SK-N-SH treated with all-trans-retinoic acid at 6 μM for 48 hours (cell line): ENCODE measurements around the gene CYFIP1.

Source experiments
- ATAC-seq: fragments of 200-7000 bp; cut with Tn5 transposase; 3 replicates; pipeline ENCODE4 v1.9.1; 2020; ENCODE audit warnings: mild to moderate bottlenecking, moderate library complexity
- ARNTL ChIP-seq: fragments of 450-650 bp; formaldehyde crosslinking; IDR thresholded peaks from 2 replicates; pipeline ENCODE4 v1.5.0; 2020; ENCODE audit warnings: low read depth, mild to moderate bottlenecking, moderate library complexity, borderline replicate concordance
- BACH2 ChIP-seq: fragments of 250-450 bp; sonication (Bioruptor Pico); IDR thresholded peaks from 2 replicates; pipeline ENCODE4 v1.9.0; 2021; ENCODE audit warnings: mild to moderate bottlenecking, borderline replicate concordance
- CSDC2 ChIP-seq: fragments of 250-450 bp; sonication (Bioruptor Pico); IDR thresholded peaks from 2 replicates; pipeline ENCODE4 v1.5.0; 2020; ENCODE audit warnings: mild to moderate bottlenecking, moderate library complexity
- ESRRG ChIP-seq: fragments of 250-450 bp; sonication (Bioruptor Pico); IDR thresholded peaks from 2 replicates; pipeline ENCODE4 v1.6.1; 2021; ENCODE audit warnings: mild to moderate bottlenecking
- GLIS3 ChIP-seq: fragments of 250-450 bp; sonication (Bioruptor Pico); IDR thresholded peaks from 2 replicates; pipeline ENCODE4 v1.5.0; 2020; ENCODE audit warnings: mild to moderate bottlenecking, moderate library complexity
- ISL1 ChIP-seq: fragments of 250-450 bp; sonication (Bioruptor Pico); IDR thresholded peaks from 2 replicates; pipeline ENCODE4 v2.1.2; 2022; ENCODE audit warnings: mild to moderate bottlenecking, moderate library complexity
- PPARA ChIP-seq: fragments of 250-450 bp; sonication (Bioruptor Pico); IDR thresholded peaks from 2 replicates; pipeline ENCODE4 v1.5.0; 2020; ENCODE audit warnings: mild to moderate bottlenecking, borderline replicate concordance
- RARB ChIP-seq: fragments of 250-450 bp; sonication (Bioruptor Pico); IDR thresholded peaks from 2 replicates; pipeline ENCODE4 v1.8.0; 2021; ENCODE audit warnings: mild to moderate bottlenecking, moderate library complexity
- SNAI2 ChIP-seq: fragments of 250-450 bp; sonication (Bioruptor Pico); IDR thresholded peaks from 2 replicates; pipeline ENCODE4 v1.5.0; 2020; ENCODE audit warnings: mild to moderate bottlenecking, moderate library complexity
- TCF4 ChIP-seq: fragments of 250-450 bp; sonication (Bioruptor Pico); IDR thresholded peaks from 2 replicates; pipeline ENCODE4 v1.8.0; 2021; ENCODE audit warnings: mild to moderate bottlenecking, moderate library complexity, borderline replicate concordance
- TOX ChIP-seq: fragments of 250-450 bp; sonication (Bioruptor Pico); IDR thresholded peaks from 2 replicates; pipeline ENCODE4 v1.8.0; 2021; ENCODE audit warnings: mild to moderate bottlenecking, moderate library complexity, borderline replicate concordance
- ZC3H10 ChIP-seq: fragments of 250-450 bp; sonication (Bioruptor Pico); IDR thresholded peaks from 2 replicates; pipeline ENCODE4 v1.5.1; 2021; ENCODE audit warnings: mild to moderate bottlenecking, moderate library complexity
- ZFP3 ChIP-seq: fragments of 250-450 bp; sonication (Bioruptor Pico); IDR thresholded peaks from 2 replicates; pipeline ENCODE4 v1.5.0; 2020; ENCODE audit warnings: mild to moderate bottlenecking, moderate library complexity
- ZFP30 ChIP-seq: fragments of 450-650 bp; formaldehyde crosslinking; IDR thresholded peaks from 2 replicates; pipeline ENCODE4 v1.5.0; 2022; ENCODE audit warnings: mild to moderate bottlenecking, moderate library complexity
- ZNF565 ChIP-seq: fragments of 450-650 bp; formaldehyde crosslinking; conservative IDR thresholded peaks from 2 replicates; pipeline ENCODE4 v1.5.0; 2020; ENCODE audit warnings: low read depth, mild to moderate bottlenecking, moderate library complexity
- ZNF8 ChIP-seq: fragments of 450-650 bp; formaldehyde crosslinking; IDR thresholded peaks from 2 replicates; pipeline ENCODE4 v1.5.0; 2020; ENCODE audit warnings: mild to moderate bottlenecking, moderate library complexity
- TF ChIP-seq, protein P1 (sequence below): fragments of 250-450 bp; sonication (Bioruptor Pico); IDR thresholded peaks from 2 replicates; pipeline ENCODE4 v1.8.0; 2021; ENCODE audit warnings: low read depth, mild to moderate bottlenecking, moderate library complexity, borderline replicate concordance
- TF ChIP-seq, protein P2 (sequence below): fragments of 250-450 bp; sonication (Bioruptor Pico); IDR thresholded peaks from 2 replicates; pipeline ENCODE4 v1.5.0; 2020; ENCODE audit warnings: mild to moderate bottlenecking, moderate library complexity
- TF ChIP-seq, protein P3 (sequence below): fragments of 250-450 bp; sonication (Bioruptor Pico); IDR thresholded peaks from 2 replicates; pipeline ENCODE4 v1.5.1; 2020; ENCODE audit warnings: low read depth, mild to moderate bottlenecking, moderate library complexity

The CYFIP1 gene

DNA sequence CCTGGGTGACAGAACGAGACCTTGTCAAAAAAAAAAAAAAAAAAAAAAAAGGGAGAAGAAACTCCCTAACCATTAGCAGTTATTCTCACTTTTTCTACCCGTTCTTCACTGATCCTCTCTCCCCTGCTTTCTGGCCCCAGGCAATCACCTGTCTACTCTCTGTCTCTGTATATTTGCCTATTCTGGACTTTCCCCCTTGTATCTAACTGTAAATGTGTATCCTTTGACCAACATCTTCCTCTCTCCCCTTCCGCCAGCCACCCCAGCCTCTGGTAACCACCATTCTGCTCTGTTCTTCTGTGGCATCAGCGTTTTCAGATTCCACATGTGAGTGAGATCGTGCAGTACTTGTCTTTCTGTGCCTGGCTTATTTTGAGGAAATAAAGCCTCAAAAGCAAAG, 6.9 kb downstream of the CYFIP1 start:
- ATAC-seq, result no peak
- TF ChIP-seq ZFP3 (CRISPR knock-in tag), result no peak
- TF ChIP-seq ZFP30 (CRISPR knock-in tag), result no peak
- TF ChIP-seq, protein P1, sequence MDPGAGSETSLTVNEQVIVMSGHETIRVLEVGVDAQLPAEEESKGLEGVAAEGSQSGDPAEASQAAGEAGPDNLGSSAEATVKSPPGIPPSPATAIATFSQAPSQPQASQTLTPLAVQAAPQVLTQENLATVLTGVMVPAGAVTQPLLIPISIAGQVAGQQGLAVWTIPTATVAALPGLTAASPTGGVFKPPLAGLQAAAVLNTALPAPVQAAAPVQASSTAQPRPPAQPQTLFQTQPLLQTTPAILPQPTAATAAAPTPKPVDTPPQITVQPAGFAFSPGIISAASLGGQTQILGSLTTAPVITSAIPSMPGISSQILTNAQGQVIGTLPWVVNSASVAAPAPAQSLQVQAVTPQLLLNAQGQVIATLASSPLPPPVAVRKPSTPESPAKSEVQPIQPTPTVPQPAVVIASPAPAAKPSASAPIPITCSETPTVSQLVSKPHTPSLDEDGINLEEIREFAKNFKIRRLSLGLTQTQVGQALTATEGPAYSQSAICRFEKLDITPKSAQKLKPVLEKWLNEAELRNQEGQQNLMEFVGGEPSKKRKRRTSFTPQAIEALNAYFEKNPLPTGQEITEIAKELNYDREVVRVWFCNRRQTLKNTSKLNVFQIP (CRISPR knock-in tag), result no peak
- TF ChIP-seq, protein P2, sequence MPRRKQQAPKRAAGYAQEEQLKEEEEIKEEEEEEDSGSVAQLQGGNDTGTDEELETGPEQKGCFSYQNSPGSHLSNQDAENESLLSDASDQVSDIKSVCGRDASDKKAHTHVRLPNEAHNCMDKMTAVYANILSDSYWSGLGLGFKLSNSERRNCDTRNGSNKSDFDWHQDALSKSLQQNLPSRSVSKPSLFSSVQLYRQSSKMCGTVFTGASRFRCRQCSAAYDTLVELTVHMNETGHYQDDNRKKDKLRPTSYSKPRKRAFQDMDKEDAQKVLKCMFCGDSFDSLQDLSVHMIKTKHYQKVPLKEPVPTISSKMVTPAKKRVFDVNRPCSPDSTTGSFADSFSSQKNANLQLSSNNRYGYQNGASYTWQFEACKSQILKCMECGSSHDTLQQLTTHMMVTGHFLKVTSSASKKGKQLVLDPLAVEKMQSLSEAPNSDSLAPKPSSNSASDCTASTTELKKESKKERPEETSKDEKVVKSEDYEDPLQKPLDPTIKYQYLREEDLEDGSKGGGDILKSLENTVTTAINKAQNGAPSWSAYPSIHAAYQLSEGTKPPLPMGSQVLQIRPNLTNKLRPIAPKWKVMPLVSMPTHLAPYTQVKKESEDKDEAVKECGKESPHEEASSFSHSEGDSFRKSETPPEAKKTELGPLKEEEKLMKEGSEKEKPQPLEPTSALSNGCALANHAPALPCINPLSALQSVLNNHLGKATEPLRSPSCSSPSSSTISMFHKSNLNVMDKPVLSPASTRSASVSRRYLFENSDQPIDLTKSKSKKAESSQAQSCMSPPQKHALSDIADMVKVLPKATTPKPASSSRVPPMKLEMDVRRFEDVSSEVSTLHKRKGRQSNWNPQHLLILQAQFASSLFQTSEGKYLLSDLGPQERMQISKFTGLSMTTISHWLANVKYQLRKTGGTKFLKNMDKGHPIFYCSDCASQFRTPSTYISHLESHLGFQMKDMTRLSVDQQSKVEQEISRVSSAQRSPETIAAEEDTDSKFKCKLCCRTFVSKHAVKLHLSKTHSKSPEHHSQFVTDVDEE (CRISPR knock-in tag), result no peak
- TF ChIP-seq ESRRG (CRISPR knock-in tag), result no peak
- TF ChIP-seq CSDC2, result no peak
- TF ChIP-seq TCF4 (CRISPR knock-in tag), result no peak
- no peak for TF ChIP-seq ZC3H10
- no peak for TF ChIP-seq ZNF565 (CRISPR knock-in tag)
- no peak for TF ChIP-seq PPARA (CRISPR knock-in tag)
- TF ChIP-seq RARB (CRISPR knock-in tag), result no peak
- TF ChIP-seq ZNF8, result no peak
- no peak for TF ChIP-seq SNAI2
- TF ChIP-seq ISL1 (CRISPR knock-in tag), result no peak
- TF ChIP-seq, protein P3, sequence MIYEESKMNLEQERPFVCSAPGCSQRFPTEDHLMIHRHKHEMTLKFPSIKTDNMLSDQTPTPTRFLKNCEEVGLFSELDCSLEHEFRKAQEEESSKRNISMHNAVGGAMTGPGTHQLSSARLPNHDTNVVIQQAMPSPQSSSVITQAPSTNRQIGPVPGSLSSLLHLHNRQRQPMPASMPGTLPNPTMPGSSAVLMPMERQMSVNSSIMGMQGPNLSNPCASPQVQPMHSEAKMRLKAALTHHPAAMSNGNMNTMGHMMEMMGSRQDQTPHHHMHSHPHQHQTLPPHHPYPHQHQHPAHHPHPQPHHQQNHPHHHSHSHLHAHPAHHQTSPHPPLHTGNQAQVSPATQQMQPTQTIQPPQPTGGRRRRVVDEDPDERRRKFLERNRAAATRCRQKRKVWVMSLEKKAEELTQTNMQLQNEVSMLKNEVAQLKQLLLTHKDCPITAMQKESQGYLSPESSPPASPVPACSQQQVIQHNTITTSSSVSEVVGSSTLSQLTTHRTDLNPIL (CRISPR knock-in tag), result no peak
- no peak for TF ChIP-seq GLIS3 (CRISPR knock-in tag)
- TF ChIP-seq TOX (CRISPR knock-in tag), result no peak
- TF ChIP-seq, all 23 proteins: peak for 0

DNA sequence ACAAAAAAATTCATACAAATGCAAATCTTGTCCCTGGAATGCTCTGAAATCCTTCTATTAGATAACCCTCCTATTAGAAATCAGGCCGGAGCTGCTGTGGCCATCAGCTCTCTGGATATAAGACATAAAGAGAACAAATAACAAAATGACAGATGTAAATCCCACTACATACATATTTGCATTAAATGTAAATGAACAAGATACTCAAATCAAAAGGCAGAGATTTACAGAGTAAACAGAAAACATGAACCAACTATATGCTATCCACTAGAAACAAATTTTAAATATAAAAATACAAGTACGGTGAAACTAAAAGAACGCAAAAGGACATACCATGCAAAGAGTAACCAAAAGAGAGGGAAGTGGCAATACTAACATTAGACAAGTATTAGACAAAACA, 10.7 kb downstream of the CYFIP1 start:
- TF ChIP-seq CSDC2 (no peak), ISL1 (CRISPR knock-in tag) (no peak), ZFP3 (CRISPR knock-in tag) (no peak), BACH2 (no peak), TOX (CRISPR knock-in tag) (no peak), ARNTL (CRISPR knock-in tag) (no peak)
- TF ChIP-seq, protein P1 (CRISPR knock-in tag), result no peak
- TF ChIP-seq, all 23 proteins: peak for 0
- ATAC-seq, result no peak

DNA sequence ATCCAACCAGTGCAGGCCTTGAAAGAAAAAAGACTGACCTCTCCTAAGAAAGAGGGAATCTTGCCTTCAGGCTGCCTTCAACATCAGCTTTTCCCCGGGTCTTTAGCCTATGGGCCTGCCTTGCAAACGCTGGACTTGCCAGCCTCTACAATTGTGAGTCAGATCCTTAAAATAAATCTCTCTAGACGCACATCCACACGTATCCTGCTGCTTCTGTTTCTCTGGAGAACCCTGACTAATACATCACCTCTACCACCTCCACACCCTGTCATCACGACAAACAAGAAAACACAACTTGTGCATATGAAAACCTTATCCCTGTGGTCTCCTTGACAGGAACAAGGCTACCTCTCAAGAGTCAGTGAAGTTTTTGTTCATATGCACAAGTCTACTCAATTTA, 11.8 kb downstream of the CYFIP1 start:
- ATAC-seq, result peak; percentile 89

More for the DNA sequence above, 11.8 kb downstream of the CYFIP1 start:
- TF ChIP-seq ZFP30 (CRISPR knock-in tag) (no peak), ARNTL (CRISPR knock-in tag) (no peak), ESRRG (CRISPR knock-in tag) (no peak), CSDC2 (no peak), TCF4 (CRISPR knock-in tag) (no peak), ZNF565 (CRISPR knock-in tag) (no peak)
- TF ChIP-seq, protein P1 (CRISPR knock-in tag), result no peak
- TF ChIP-seq, protein P3 (CRISPR knock-in tag), result no peak
